ENCODE data around the gene MPV17L2.

GRCh38 chr19:18203863-18204393 is 10.9 kb downstream of the MPV17L2 start, which contains the start of gene RAB3A:
- TF ChIP-seq, protein P1, sequence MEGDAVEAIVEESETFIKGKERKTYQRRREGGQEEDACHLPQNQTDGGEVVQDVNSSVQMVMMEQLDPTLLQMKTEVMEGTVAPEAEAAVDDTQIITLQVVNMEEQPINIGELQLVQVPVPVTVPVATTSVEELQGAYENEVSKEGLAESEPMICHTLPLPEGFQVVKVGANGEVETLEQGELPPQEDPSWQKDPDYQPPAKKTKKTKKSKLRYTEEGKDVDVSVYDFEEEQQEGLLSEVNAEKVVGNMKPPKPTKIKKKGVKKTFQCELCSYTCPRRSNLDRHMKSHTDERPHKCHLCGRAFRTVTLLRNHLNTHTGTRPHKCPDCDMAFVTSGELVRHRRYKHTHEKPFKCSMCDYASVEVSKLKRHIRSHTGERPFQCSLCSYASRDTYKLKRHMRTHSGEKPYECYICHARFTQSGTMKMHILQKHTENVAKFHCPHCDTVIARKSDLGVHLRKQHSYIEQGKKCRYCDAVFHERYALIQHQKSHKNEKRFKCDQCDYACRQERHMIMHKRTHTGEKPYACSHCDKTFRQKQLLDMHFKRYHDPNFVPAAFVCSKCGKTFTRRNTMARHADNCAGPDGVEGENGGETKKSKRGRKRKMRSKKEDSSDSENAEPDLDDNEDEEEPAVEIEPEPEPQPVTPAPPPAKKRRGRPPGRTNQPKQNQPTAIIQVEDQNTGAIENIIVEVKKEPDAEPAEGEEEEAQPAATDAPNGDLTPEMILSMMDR (conservative IDR thresholded peaks at IDR 0.05 in 1 of 2, IDR thresholded peaks at IDR 0.05 in 1 of 2; ENCODE audit: extremely low read depth in 1 of 2, insufficient read depth in 1 of 2, low read depth in 1 of 2, low read length in 2 of 2): no peak
- no peak for TF ChIP-seq EZH2 (IDR thresholded peaks at IDR 0.05; ENCODE audit: borderline replicate concordance, low read length)
